ENCODE data around the gene SIX1. TPM values are rescaled to one million over a fixed set of nuclear protein-coding genes. Genes with fewer than 3 reads are reported as not detected.

Gene SIX1
- total and polyA plus RNA-seq, 2 of the 13 experiments (the other 11 are each of a cell fraction or from before 2014, with no cell fraction given) = 1.7 to 6.5 TPM

DNA sequence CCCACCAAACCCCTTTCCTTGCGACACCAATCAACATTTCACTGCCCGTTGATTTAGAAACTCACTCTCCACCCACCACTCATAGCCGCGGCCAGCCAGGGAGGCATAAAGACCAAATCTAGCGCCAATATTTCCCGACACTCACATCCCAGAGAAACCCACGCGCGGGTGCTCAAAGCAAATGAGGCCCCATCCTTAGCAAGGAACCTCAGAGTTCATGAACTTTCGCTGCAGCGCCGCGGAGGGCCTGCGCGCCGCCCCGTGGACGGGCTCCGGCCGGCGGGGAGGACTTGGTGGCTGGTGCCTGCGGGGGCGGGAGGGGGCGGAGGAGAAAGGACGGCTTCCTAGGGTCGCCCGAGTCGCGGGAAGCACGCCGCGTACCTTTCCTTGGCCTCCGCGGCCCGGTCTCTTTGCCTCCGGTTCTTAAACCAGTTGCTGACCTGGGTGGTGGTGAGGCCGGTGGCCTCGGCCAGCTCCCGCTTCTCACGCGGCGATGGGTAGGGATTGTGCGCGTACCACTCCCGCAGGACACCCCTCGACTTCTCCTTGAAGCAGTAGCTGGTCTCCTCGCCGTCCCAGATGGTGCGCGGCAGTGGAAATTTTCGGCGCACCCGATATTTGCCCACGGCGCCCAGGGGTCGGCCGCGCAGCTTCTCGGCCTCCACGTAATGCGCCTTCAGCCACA is 886 bp downstream of the SIX1 start (continued):
- no peak for TF ChIP-seq ZNF772 (CRISPR knock-in tag; IDR thresholded peaks at IDR 0.05)
- TF ChIP-seq, protein P1, sequence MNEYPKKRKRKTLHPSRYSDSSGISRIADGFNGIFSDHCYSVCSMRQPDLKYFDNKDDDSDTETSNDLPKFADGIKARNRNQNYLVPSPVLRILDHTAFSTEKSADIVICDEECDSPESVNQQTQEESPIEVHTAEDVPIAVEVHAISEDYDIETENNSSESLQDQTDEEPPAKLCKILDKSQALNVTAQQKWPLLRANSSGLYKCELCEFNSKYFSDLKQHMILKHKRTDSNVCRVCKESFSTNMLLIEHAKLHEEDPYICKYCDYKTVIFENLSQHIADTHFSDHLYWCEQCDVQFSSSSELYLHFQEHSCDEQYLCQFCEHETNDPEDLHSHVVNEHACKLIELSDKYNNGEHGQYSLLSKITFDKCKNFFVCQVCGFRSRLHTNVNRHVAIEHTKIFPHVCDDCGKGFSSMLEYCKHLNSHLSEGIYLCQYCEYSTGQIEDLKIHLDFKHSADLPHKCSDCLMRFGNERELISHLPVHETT (CRISPR knock-in tag; conservative IDR thresholded peaks at IDR 0.05) = no peak
- TF ChIP-seq ETV5 (CRISPR knock-in tag; IDR thresholded peaks at IDR 0.05; ENCODE audit: borderline replicate concordance) = no peak
- no peak for TF ChIP-seq TBP (CRISPR knock-in tag; IDR thresholded peaks at IDR 0.05)
- TF ChIP-seq DMTF1 (CRISPR knock-in tag; IDR thresholded peaks at IDR 0.05) = peak; percentile 28; the same call in 1 of the 2 replicates
- TF ChIP-seq AHR (CRISPR knock-in tag; IDR thresholded peaks at IDR 0.05) = no peak
- no peak; the same call in 1 of the 2 replicates for TF ChIP-seq ZNF546 (CRISPR knock-in tag; conservative IDR thresholded peaks at IDR 0.05)
- no peak for TF ChIP-seq ZNF281 (CRISPR knock-in tag; IDR thresholded peaks at IDR 0.05; ENCODE audit: borderline replicate concordance)
- TF ChIP-seq KDM1A (CRISPR knock-in tag; IDR thresholded peaks at IDR 0.05) = no peak
- TF ChIP-seq KAT8 (CRISPR knock-in tag; IDR thresholded peaks at IDR 0.05) = no peak
- TF ChIP-seq SMAD1 (CRISPR knock-in tag; IDR thresholded peaks at IDR 0.05; ENCODE audit: borderline replicate concordance, low read depth) = no peak
- TF ChIP-seq BRF2 (CRISPR knock-in tag; IDR thresholded peaks at IDR 0.05) = no peak
- TF ChIP-seq ZNF276 (CRISPR knock-in tag; IDR thresholded peaks at IDR 0.05; ENCODE audit: low read depth) = no peak
- TF ChIP-seq TAF1 (CRISPR knock-in tag; IDR thresholded peaks at IDR 0.05) = 0 out of 2 replicates have a peak, but pooled peaks have one; percentile 1
- TF ChIP-seq ZMYM2 (CRISPR knock-in tag; IDR thresholded peaks at IDR 0.05) = 0 out of 2 replicates have a peak, but pooled peaks have one; percentile 32
- TF ChIP-seq ZNF260 (CRISPR knock-in tag; IDR thresholded peaks at IDR 0.05; ENCODE audit: borderline replicate concordance, low read depth) = no peak
- peak; percentile 65 for TF ChIP-seq RARA (CRISPR knock-in tag; IDR thresholded peaks at IDR 0.05)
- TF ChIP-seq GPBP1L1 (CRISPR knock-in tag; IDR thresholded peaks at IDR 0.05) = no peak
